CD4-positive, CD25-positive, alpha-beta regulatory T cell (primary cell): ENCODE results near the gene DUS2. TPM values are rescaled to one million over a fixed set of nuclear protein-coding genes. Genes with fewer than 3 reads are reported as not detected.
A peak's percentile ranks its signal among the peaks of the same experiment; 100 is the strongest.

Experiments used
- ATAC-seq, 2 donors: fragments of 150-1000 bp; cut with Tn5 transposase; one replicate each; pipeline ENCODE4 v1.10.0; 2021; ENCODE audit warnings: low read depth in 2 of 2, moderate number of reproducible peaks in 2 of 2, moderate library complexity in 1 of 2
- DNase-seq, 3 donors: peaks; one replicate each; pipeline versions ENCODE4 v3.0.0 to v3.0.0-alpha.2; 2012 to 2022; ENCODE audit warnings: mixed read lengths in 1 of 3
- H3K27ac ChIP-seq: one replicate; pipeline ENCODE4 v1.7.0; 2013; ENCODE audit warnings: mild to moderate bottlenecking, low read length; ENCODE audit not compliant: insufficient read depth, poor library complexity, severe bottlenecking
- H3K27me3 ChIP-seq: one replicate; pipeline ENCODE4 v1.7.0; 2013; ENCODE audit warnings: low read length; ENCODE audit not compliant: control insufficient read depth, insufficient read depth
- H3K36me3 ChIP-seq: one replicate; pipeline ENCODE4 v1.7.0; 2013; ENCODE audit warnings: mild to moderate bottlenecking, low read length, moderate library complexity; ENCODE audit not compliant: control insufficient read depth, insufficient read depth
- H3K4me1 ChIP-seq: 2 replicates; pipeline ENCODE4 v1.7.0; 2013; ENCODE audit warnings: mild to moderate bottlenecking, low read length; ENCODE audit not compliant: insufficient read depth, control insufficient read depth, poor library complexity, severe bottlenecking
- H3K4me3 ChIP-seq: one replicate; pipeline ENCODE4 v1.7.0; 2013; ENCODE audit warnings: low read depth, mild to moderate bottlenecking, low read length, moderate library complexity
- H3K9me3 ChIP-seq, 2 experiments: 1 replicate in 1 of 2; 2 replicates in 1 of 2; pipeline ENCODE4 v1.7.0; 2013; ENCODE audit warnings: low read length in 2 of 2, mild to moderate bottlenecking in 1 of 2, moderate library complexity in 1 of 2; ENCODE audit not compliant: control insufficient read depth in 2 of 2
- H3K27ac Mint-ChIP-seq, 3 donors: one replicate each; pipeline ENCODE4 v1.8.0; 2020 to 2022; ENCODE audit warnings: mild to moderate bottlenecking in 3 of 3, mixed read lengths in 3 of 3, moderate library complexity in 2 of 3
- H3K27me3 Mint-ChIP-seq: one replicate; pipeline ENCODE4 v1.8.0; 2022; ENCODE audit warnings: mild to moderate bottlenecking, mixed read lengths
- H3K36me3 Mint-ChIP-seq: one replicate; pipeline ENCODE4 v1.8.0; 2020; ENCODE audit warnings: mixed read lengths
- H3K4me1 Mint-ChIP-seq, 4 donors: one replicate each; pipeline ENCODE4 v1.8.0; 2020 to 2022; ENCODE audit warnings: mixed read lengths in 4 of 4, mild to moderate bottlenecking in 1 of 4
- H3K4me3 Mint-ChIP-seq, 4 donors: one replicate each; pipeline ENCODE4 v1.8.0; 2020 to 2022; ENCODE audit warnings: mild to moderate bottlenecking in 4 of 4, mixed read lengths in 4 of 4, moderate library complexity in 3 of 4
- H3K9me3 Mint-ChIP-seq, 7 donors: one replicate each; pipeline ENCODE4 v1.8.0; 2020 to 2022; ENCODE audit warnings: mixed read lengths in 7 of 7, mild to moderate bottlenecking in 3 of 7, moderate library complexity in 2 of 7
- polyA plus RNA-seq, 4 donors: library from polyadenylated mRNA; unstranded; fragments of 300-500 nt; fragmentation: Illumina TruSeq; gene quantifications; one replicate each; pipeline ENCODE4 v1.2.3, GENCODE V29; 2021
- total RNA-seq: library from RNA; stranded (reverse); gene quantifications from one replicate; pipeline ENCODE4 v1.2.3, GENCODE V29; 2022

The DUS2 gene
- total RNA-seq, result 15.2 TPM
- 10 to 100 TPM in 2 of 4 donors, 1 to 10 TPM in 2; 7.7 to 11.5 (median 10.3) TPM for polyA plus RNA-seq

DNA sequence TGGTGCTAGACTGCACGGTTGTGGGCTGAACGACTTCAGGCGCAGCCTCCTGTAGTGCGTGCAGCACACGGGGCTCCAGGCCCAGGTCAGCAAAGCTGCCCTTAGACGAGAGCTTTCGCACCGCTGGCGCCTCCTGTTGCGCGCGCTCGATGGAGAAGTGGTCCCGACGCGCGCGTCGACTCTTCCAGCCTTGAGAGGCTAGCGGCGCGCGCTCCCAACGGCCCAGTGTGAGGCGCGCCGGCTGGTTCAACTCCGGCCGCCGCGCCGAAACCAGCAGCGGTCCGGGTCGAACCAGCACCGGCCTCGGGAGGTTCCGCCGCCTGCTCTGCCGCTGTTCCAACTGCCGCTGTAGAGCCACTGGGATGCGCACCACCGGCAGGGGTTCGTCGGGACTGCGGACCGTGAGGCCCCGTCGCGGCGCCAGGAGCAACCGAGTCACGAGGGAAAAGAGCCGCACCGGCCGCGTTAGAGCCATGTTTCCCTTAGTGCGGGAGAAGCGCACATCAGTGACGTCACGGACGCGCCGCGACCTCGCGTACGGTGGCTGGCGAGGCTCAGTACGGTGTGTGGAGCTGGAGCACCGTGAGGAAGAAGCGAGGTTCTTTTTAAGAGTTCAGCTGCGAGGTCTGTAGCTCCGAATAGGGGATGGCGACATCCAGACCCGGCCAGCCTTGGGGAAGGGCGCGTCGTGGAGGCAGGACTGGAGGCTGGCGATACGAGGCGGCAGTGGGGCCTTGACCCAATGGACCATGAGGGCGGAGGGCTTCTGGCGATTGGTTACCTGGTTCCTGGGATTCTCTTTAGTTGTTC is at the start of gene DUS2, which contains the start of gene DDX28:
Gene DUS2, plus strand, starts transcription at position 557 of the 810 bp plus-strand sequence. CDS start 14,740 bp downstream, outside the sequence.
Gene DDX28, minus strand, starts transcription at position 505 of the 810 bp plus-strand sequence. Its CDS starts 30 bp downstream, at position 475.
- Mint-ChIP-seq H3K36me3 (peaks cover 11% of the 10 kb centered on the region), H3K9me3 (no peaks in the 10 kb centered on the region), H3K27me3 (no peaks in the 10 kb centered on the region), H3K4me3 (peak within 1 kb of the TSS; percentile 95 to 97 (median 96)), H3K4me1 (peaks cover 5 to 40% (median 20%) of the 10 kb centered on the region in 4 donors), H3K27ac (peak within 1 kb of the TSS; percentile 98 to 99 (median 98))
- Histone ChIP-seq H3K27me3 (no peaks in the 10 kb centered on the region), H3K36me3 (peaks cover 13% of the 10 kb centered on the region), H3K27ac (peak within 1 kb of the TSS; percentile 79), H3K9me3 (no peaks in the 10 kb centered on the region), H3K4me3 (peak within 1 kb of the TSS; percentile 83), H3K4me1 (peaks cover 25% of the 10 kb centered on the region)
- peak; percentile 89 to 90 for ATAC-seq
- peak; percentile 87 to 95 (median 93) for DNase-seq

DNA sequence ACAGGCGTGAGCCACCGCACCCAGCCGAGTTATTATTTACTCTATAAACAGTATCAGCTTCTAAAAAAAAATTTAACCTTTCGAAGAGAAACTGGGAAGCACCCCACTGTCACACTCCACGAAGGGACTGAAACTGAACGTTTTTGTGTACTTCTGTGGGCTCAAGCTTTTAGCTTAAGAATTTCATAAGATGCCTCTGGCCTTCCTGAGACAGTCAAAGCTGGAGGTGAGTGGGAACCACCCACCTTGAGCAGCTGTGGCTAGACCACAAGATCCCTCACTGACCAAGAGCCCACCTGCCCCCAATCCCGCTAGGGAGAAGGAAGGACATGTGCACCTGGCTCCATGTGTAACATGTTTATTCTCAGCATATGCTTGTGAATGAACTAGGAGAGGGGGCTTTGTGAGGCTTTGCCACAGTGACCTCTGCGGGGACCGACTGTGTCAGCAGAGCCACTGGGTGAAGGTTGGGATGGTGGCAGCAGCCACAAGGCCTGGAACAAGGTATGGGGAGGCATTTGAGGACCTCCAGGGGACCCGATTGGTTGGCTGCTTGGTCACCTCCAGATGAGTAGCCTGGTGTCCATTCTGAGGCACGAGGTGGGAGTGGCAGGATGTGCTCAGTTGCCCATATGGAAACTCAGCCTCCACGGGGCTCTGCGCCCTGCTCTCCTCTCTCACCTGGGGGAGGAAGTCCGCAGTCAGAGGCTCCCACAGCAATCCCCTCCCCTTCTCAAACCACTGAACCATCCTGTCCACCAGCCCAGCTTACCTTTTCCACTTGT is 47.6 kb upstream of the DUS2 start:
- peaks cover 0 to 5% (median 0%) of the 10 kb centered on the region in 4 donors for H3K4me1 Mint-ChIP-seq
- peaks cover 5% of the 10 kb centered on the region for H3K27me3 Mint-ChIP-seq
- Histone ChIP-seq H3K36me3 (no peaks in the 10 kb centered on the region), H3K27me3 (no peaks in the 10 kb centered on the region), H3K27ac (no peak overlapping the region), H3K9me3 (no peaks in the 10 kb centered on the region), H3K4me1 (no peaks in the 10 kb centered on the region), H3K4me3 (no peak overlapping the region)
- no peak for DNase-seq
- H3K36me3 Mint-ChIP-seq, result no peaks in the 10 kb centered on the region
- H3K9me3 Mint-ChIP-seq, result no peaks in the 10 kb centered on the region
- no peak overlapping the region for H3K27ac Mint-ChIP-seq
- no peak overlapping the region for H3K4me3 Mint-ChIP-seq
- no peak for ATAC-seq

DNA sequence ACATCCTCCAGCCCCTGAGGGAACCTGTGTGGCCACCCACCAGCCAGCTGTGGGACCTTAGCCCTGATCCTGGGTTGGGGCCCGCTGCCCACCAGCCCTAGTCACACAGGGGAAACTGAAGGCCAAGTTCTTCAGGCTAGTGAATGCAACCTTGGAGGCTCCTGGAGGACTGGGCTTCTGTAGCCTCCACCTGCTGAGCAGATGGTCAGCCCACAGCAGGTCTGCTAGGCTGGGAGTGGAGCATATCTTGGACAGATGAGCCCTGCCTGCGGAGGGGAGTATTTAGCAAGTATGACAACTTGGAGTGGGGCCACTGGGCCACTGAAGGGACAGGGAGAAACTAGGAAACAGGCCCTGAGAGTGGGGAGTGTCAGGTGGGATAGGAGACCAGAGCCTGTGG is 46.9 kb upstream of the DUS2 start:
- no peaks in the 10 kb centered on the region for H3K9me3 Mint-ChIP-seq
- no peaks in the 10 kb centered on the region for H3K27me3 ChIP-seq
- no peak for ATAC-seq
- no peaks in the 10 kb centered on the region for H3K4me1 Mint-ChIP-seq
- no peak overlapping the region for H3K4me3 ChIP-seq
- peak overlapping the region in 1 of 3 donors; percentile 46 for H3K27ac Mint-ChIP-seq
- H3K4me3 Mint-ChIP-seq, result no peak overlapping the region
- H3K27me3 Mint-ChIP-seq, result peaks cover 5% of the 10 kb centered on the region
- no peak for DNase-seq
- no peak overlapping the region for H3K27ac ChIP-seq
- H3K36me3 Mint-ChIP-seq, result no peaks in the 10 kb centered on the region
- H3K4me1 ChIP-seq, result no peaks in the 10 kb centered on the region
- no peaks in the 10 kb centered on the region for H3K36me3 ChIP-seq
- H3K9me3 ChIP-seq, result no peaks in the 10 kb centered on the region

DNA sequence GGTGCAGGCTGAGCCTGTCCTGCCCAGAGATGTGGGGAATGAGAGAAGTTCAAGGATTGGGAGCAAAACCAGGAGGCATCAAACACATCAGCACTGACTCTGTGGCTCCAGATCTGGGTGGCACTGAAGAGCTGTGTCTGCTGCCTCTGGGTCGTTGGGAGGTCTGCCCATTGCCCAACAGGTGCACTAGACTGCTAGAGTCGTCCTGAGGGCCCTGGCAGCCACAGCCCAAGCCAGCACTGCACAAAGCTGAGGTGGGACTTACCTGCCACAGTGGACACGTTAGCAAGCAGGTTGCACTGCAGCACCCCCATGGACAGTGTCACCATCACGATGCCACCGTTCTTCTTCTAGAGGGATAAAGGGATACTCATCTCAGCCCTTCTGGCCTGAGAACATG is 46.1 kb upstream of the DUS2 start:
- no peaks in the 10 kb centered on the region for H3K9me3 Mint-ChIP-seq
- DNase-seq (no peak), ATAC-seq (no peak)
- Histone ChIP-seq H3K4me3 (no peak overlapping the region), H3K4me1 (no peaks in the 10 kb centered on the region), H3K27me3 (no peaks in the 10 kb centered on the region), H3K9me3 (no peaks in the 10 kb centered on the region), H3K27ac (no peak overlapping the region), H3K36me3 (no peaks in the 10 kb centered on the region)
- H3K4me3 Mint-ChIP-seq, result no peak overlapping the region
- no peak overlapping the region for H3K27ac Mint-ChIP-seq
- peaks cover 5% of the 10 kb centered on the region for H3K27me3 Mint-ChIP-seq
- no peaks in the 10 kb centered on the region for H3K4me1 Mint-ChIP-seq
- H3K36me3 Mint-ChIP-seq, result no peaks in the 10 kb centered on the region

DNA sequence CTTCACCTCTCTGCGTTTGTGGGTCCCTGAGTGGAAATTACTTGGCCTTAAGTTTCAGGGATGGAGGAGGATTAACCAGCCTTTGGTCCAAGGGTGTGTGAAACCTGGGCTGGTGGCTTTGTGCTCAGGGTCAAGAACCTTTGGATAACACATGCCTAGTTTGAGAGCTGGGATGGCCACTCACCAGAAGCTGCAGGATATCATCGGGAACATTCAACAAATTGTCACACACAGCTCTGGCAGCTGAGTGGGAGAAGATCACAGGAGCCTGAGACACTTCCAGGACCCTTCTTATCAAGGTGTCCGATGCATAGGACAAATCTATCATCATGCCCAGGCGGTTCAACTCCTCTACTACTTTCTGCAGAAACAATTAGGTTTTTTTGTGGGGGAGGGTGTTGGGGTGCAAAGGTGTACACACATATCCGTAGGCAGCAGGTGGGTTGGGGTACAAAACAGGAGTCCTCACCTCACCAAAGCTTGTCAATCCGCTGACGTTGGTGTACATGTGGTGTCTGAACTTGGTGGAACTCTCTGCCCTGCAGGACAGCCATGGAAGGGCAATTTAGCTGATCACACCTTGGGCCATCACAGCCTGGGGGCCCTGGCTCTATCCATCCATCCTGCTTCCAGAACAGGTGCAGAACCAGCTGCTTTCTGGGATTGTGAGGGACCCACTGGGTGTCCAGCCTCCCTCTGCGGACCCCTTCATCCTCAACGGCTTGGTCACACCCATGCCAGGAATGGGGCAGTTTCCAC is 45.4 kb upstream of the DUS2 start:
- Histone ChIP-seq H3K27me3 (no peaks in the 10 kb centered on the region), H3K27ac (no peak overlapping the region), H3K9me3 (no peaks in the 10 kb centered on the region), H3K36me3 (no peaks in the 10 kb centered on the region), H3K4me1 (no peaks in the 10 kb centered on the region), H3K4me3 (no peak overlapping the region)
- H3K36me3 Mint-ChIP-seq, result no peaks in the 10 kb centered on the region
- H3K27ac Mint-ChIP-seq, result no peak overlapping the region
- H3K4me1 Mint-ChIP-seq, result peaks cover 0 to 3% (median 0%) of the 10 kb centered on the region in 4 donors
- DNase-seq, result no peak
- H3K27me3 Mint-ChIP-seq, result peaks cover 5% of the 10 kb centered on the region
- H3K9me3 Mint-ChIP-seq, result no peaks in the 10 kb centered on the region
- H3K4me3 Mint-ChIP-seq, result no peak overlapping the region
- ATAC-seq, result no peak

DNA sequence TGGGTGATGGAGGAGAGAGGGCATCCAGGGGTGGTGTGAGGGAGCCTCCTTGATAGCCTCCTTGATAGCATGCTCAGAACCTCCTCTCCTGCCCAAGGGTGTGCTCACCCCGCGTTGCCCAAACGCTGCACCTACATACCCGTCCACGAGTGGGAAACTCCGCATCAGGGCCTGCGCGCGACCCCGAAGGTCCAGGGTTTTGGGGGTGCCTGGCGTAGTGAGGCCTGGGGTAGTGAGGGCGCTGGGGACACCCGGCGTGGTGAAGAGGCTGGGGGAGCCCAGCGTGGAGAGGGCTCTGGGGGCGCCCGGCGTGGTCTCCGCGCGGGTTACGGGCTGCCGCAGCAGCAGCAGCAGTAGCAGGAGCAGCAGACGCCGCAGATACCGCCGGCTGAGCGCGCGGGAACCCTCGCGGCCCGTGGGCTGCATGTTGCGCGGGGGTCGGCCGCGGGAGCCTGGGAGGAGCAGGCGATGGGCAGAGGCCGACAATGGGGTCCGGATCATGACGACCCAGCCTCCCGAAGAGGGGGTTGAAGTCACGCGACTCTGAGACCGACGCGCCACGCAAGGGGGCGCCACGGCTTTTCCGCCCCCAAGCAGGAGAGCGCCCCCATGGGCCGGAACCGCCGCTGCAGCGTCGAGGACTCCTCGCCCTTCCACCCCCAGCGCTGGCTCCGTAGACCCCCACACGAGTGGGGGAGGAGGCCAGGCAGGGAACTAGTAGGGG is 43.0 kb upstream of the DUS2 start, which contains the start of gene DPEP3:
Gene DPEP3, minus strand, starts transcription at position 545 of the 724 bp plus-strand sequence. Its CDS starts 119 bp downstream, at position 426.
- H3K27ac ChIP-seq, result no peak within 1 kb of the TSS
- H3K27me3 Mint-ChIP-seq, result no peaks in the 10 kb centered on the region
- ATAC-seq, result no peak
- no peaks in the 10 kb centered on the region for H3K9me3 ChIP-seq
- no peaks in the 10 kb centered on the region for H3K27me3 ChIP-seq
- H3K36me3 ChIP-seq, result no peaks in the 10 kb centered on the region
- DNase-seq, result no peak
- H3K36me3 Mint-ChIP-seq, result no peaks in the 10 kb centered on the region
- no peaks in the 10 kb centered on the region for H3K9me3 Mint-ChIP-seq
- peaks cover 0 to 27% (median 13%) of the 10 kb centered on the region in 4 donors for H3K4me1 Mint-ChIP-seq
- H3K4me3 Mint-ChIP-seq, result no peak within 1 kb of the TSS
- peak within 1 kb of the TSS in 1 of 3 donors; percentile 52 for H3K27ac Mint-ChIP-seq
- H3K4me3 ChIP-seq, result no peak within 1 kb of the TSS
- peaks cover 19% of the 10 kb centered on the region for H3K4me1 ChIP-seq
